Ascending aorta (tissue), 2 donors: Measurements from ENCODE around the gene ECSCR. TPM values are rescaled to one million over a fixed set of nuclear protein-coding genes. Genes with fewer than 3 reads are reported as not detected.

ENCODE experiments used
- DNase-seq, 2 donors: peaks; one replicate each; pipeline ENCODE4 v3.0.0-alpha.2; 2019; ENCODE audit warnings: low spot score in 2 of 2
- H3K27ac ChIP-seq, 2 donors: fragments of 200-600 bp; sonication (generic); one replicate each; pipeline ENCODE4 v1.5.1; 2016 to 2017; ENCODE audit warnings: mild to moderate bottlenecking in 1 of 2
- H3K27me3 ChIP-seq: fragments of 200-600 bp; sonication (generic); one replicate; pipeline ENCODE4 v1.5.1; 2017
- H3K36me3 ChIP-seq, 2 donors: fragments of 200-600 bp; sonication (generic); one replicate each; pipeline ENCODE4 v1.5.1; 2016
- H3K4me1 ChIP-seq, 2 donors: fragments of 200-600 bp; sonication (generic); one replicate each; pipeline ENCODE4 v1.5.1; 2016 to 2017; ENCODE audit warnings: mild to moderate bottlenecking in 1 of 2
- H3K4me3 ChIP-seq, 2 donors: fragments of 200-600 bp; sonication (generic); one replicate each; pipeline ENCODE4 v1.5.1; 2016 to 2017; ENCODE audit warnings: mild to moderate bottlenecking in 1 of 2
- H3K9me3 ChIP-seq, 2 donors: fragments of 200-600 bp; sonication (generic); one replicate each; pipeline ENCODE4 v1.5.1; 2016
- intact Hi-C: fragments of 100-400 bp; cut with DNase I; formaldehyde crosslinking; loops from one replicate; pipeline ENCODE4 v1.15.1; 2023
- total RNA-seq: library from RNA; depleted of rRNA; stranded (reverse); fragments of >200 nt; gene quantifications from one replicate; pipeline ENCODE4 v1.1.0, GENCODE V29; 2016
- TF ChIP-seq, protein P1 (sequence below), 3 experiments: fragments of 200-600 bp in 2 of 3; fragments of 450-650 bp in 1 of 3; sonication (generic) in 2 of 3; IDR thresholded peaks; one replicate each; pipeline ENCODE4 v1.5.1; 2016 to 2019; ENCODE audit warnings: antibody characterized with exemption in 3 of 3, mild to moderate bottlenecking in 1 of 3, moderate library complexity in 1 of 3

ECSCR gene
- total RNA-seq, 1 donor from 2014 or later = 51.6 TPM

GRCh38 chr5:139422307-139422893, 40.1 kb downstream of the ECSCR start:
- Histone ChIP-seq H3K4me3 (no peak overlapping the region), H3K27me3 (no peaks in the 10 kb centered on the region), H3K9me3 (no peaks in the 10 kb centered on the region), H3K4me1 (peaks cover 0 to 14% of the 10 kb centered on the region in 2 donors), H3K27ac (no peak overlapping the region), H3K36me3 (peaks cover 46 to 59% of the 10 kb centered on the region in 2 donors)
- DNase-seq = peak in 1 of 2 donors; percentile 74
- TF ChIP-seq, protein P1, sequence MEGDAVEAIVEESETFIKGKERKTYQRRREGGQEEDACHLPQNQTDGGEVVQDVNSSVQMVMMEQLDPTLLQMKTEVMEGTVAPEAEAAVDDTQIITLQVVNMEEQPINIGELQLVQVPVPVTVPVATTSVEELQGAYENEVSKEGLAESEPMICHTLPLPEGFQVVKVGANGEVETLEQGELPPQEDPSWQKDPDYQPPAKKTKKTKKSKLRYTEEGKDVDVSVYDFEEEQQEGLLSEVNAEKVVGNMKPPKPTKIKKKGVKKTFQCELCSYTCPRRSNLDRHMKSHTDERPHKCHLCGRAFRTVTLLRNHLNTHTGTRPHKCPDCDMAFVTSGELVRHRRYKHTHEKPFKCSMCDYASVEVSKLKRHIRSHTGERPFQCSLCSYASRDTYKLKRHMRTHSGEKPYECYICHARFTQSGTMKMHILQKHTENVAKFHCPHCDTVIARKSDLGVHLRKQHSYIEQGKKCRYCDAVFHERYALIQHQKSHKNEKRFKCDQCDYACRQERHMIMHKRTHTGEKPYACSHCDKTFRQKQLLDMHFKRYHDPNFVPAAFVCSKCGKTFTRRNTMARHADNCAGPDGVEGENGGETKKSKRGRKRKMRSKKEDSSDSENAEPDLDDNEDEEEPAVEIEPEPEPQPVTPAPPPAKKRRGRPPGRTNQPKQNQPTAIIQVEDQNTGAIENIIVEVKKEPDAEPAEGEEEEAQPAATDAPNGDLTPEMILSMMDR (IDR thresholded peaks at IDR 0.05) = peak; percentile 79 to 84 (median 80)
- intact Hi-C loops = loop anchor here (1.0 to 10.0 kb wide), 4 partner anchors 58 to 342 kb away; partner anchors contain the start of gene UBE2D2

GRCh38 chr5:139419226-139420192, 43.0 kb downstream of the ECSCR start:
- Histone ChIP-seq H3K36me3 (peaks cover 26 to 43% of the 10 kb centered on the region in 2 donors), H3K27me3 (no peaks in the 10 kb centered on the region), H3K27ac (peak overlapping the region; percentile 2 to 72), H3K9me3 (no peaks in the 10 kb centered on the region), H3K4me3 (no peak overlapping the region), H3K4me1 (peaks cover 10 to 34% of the 10 kb centered on the region in 2 donors)
- DNase-seq = peak in 1 of 2 donors; percentile 52
- intact Hi-C loops = loop anchor here (5.0 to 10.0 kb wide), 2 partner anchors 143 to 345 kb away; partner anchors contain the start of gene UBE2D2
- TF ChIP-seq, protein P1 (IDR thresholded peaks at IDR 0.05) = no peak

GRCh38 chr5:139418793-139419192, 43.8 kb downstream of the ECSCR start:
- intact Hi-C loops = no loop called here
- Histone ChIP-seq H3K9me3 (no peaks in the 10 kb centered on the region), H3K36me3 (peaks cover 24 to 36% of the 10 kb centered on the region in 2 donors), H3K4me1 (peaks cover 10 to 36% of the 10 kb centered on the region in 2 donors), H3K27ac (peak overlapping the region; percentile 65 to 72), H3K4me3 (no peak overlapping the region), H3K27me3 (no peaks in the 10 kb centered on the region)
- TF ChIP-seq, protein P1 (IDR thresholded peaks at IDR 0.05) = no peak
- peak in 1 of 2 donors; percentile 24 for DNase-seq

DNA sequence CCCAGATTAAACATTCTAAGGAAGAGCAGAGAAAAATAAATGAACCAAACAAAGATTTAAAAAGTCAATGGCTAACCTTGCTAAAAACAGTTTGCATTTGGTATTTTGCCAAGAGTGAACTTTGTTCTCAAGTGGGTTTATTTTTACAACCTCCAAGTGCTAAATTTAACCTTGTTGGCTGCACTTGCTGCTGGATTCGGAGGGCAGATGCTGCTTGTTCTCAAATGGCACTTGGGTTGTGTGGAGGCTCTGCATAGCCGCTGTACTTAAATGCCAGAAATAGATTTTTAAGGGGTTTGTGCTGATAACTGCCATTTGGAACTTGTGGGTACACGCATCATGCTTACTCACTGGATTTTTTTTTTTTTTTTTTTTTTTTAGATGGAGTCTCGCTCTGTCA, 45.3 kb downstream of the ECSCR start:
- intact Hi-C loops = loop anchor here (1.0 kb wide), 1 partner anchor 23 kb away; no protein-coding TSS in a partner anchor
- peaks cover 10 to 36% of the 10 kb centered on the region in 2 donors for H3K4me1 ChIP-seq
- H3K9me3 ChIP-seq = no peaks in the 10 kb centered on the region
- TF ChIP-seq, protein P1 (IDR thresholded peaks at IDR 0.05) = no peak
- H3K36me3 ChIP-seq = peaks cover 21 to 40% of the 10 kb centered on the region in 2 donors
- peak overlapping the region; percentile 74 to 76 for H3K27ac ChIP-seq
- peak in 1 of 2 donors; percentile 83 for DNase-seq
- H3K4me3 ChIP-seq = no peak overlapping the region
- H3K27me3 ChIP-seq = no peaks in the 10 kb centered on the region

DNA sequence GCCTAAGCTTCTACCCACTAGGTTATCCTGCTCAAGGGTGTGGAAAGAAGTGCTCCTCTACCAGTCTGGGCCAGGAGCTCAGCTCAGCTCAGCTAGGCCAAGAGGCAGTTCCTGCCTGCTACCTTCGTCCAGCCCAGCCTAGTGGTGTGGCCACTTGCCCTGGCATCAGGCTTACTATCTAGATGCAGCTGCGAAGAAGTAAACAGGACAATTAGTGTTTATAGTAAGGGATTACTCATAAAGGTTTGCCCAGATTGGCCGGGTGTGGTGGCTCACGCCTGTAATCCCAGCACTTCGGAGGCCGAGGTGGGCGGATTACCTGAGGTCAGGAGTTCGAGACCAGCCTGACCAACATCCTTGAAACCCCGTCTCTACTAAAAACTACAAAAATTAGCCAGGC, 45.9 kb downstream of the ECSCR start:
- intact Hi-C loops = loop anchor here (1.0 kb wide), 1 partner anchor 22 kb away; no protein-coding TSS in a partner anchor
- no peaks in the 10 kb centered on the region for H3K9me3 ChIP-seq
- DNase-seq = peak in 1 of 2 donors; percentile 61
- TF ChIP-seq, protein P1 (IDR thresholded peaks at IDR 0.05) = no peak
- peaks cover 10 to 36% of the 10 kb centered on the region in 2 donors for H3K4me1 ChIP-seq
- H3K27me3 ChIP-seq = no peaks in the 10 kb centered on the region
- peaks cover 20 to 36% of the 10 kb centered on the region in 2 donors for H3K36me3 ChIP-seq
- no peak overlapping the region for H3K4me3 ChIP-seq
- H3K27ac ChIP-seq = peak overlapping the region; percentile 74 to 76
